SK-N-SH treated with all-trans-retinoic acid at 6 μM for 48 hours (cell line): ENCODE measurements around the gene PDK1.

Experiments used
- ARNTL ChIP-seq: fragments of 450-650 bp; formaldehyde crosslinking; IDR thresholded peaks from 2 replicates; pipeline ENCODE4 v1.5.0; 2020; ENCODE audit warnings: low read depth, mild to moderate bottlenecking, moderate library complexity, borderline replicate concordance
- CSDC2 ChIP-seq: fragments of 250-450 bp; sonication (Bioruptor Pico); IDR thresholded peaks from 2 replicates; pipeline ENCODE4 v1.5.0; 2020; ENCODE audit warnings: mild to moderate bottlenecking, moderate library complexity
- CSRNP3 ChIP-seq: fragments of 250-450 bp; sonication (Bioruptor Pico); IDR thresholded peaks from 2 replicates; pipeline ENCODE4 v1.5.1; 2021; ENCODE audit warnings: mild to moderate bottlenecking, moderate library complexity
- RARB ChIP-seq: fragments of 250-450 bp; sonication (Bioruptor Pico); IDR thresholded peaks from 2 replicates; pipeline ENCODE4 v1.8.0; 2021; ENCODE audit warnings: mild to moderate bottlenecking, moderate library complexity
- SNAI2 ChIP-seq: fragments of 250-450 bp; sonication (Bioruptor Pico); IDR thresholded peaks from 2 replicates; pipeline ENCODE4 v1.5.0; 2020; ENCODE audit warnings: mild to moderate bottlenecking, moderate library complexity
- TCF4 ChIP-seq: fragments of 250-450 bp; sonication (Bioruptor Pico); IDR thresholded peaks from 2 replicates; pipeline ENCODE4 v1.8.0; 2021; ENCODE audit warnings: mild to moderate bottlenecking, moderate library complexity, borderline replicate concordance
- ZFP3 ChIP-seq: fragments of 250-450 bp; sonication (Bioruptor Pico); IDR thresholded peaks from 2 replicates; pipeline ENCODE4 v1.5.0; 2020; ENCODE audit warnings: mild to moderate bottlenecking, moderate library complexity
- ZFP30 ChIP-seq: fragments of 450-650 bp; formaldehyde crosslinking; IDR thresholded peaks from 2 replicates; pipeline ENCODE4 v1.5.0; 2022; ENCODE audit warnings: mild to moderate bottlenecking, moderate library complexity
- ZNF565 ChIP-seq: fragments of 450-650 bp; formaldehyde crosslinking; conservative IDR thresholded peaks from 2 replicates; pipeline ENCODE4 v1.5.0; 2020; ENCODE audit warnings: low read depth, mild to moderate bottlenecking, moderate library complexity
- ZNF70 ChIP-seq: fragments of 450-650 bp; formaldehyde crosslinking; IDR thresholded peaks from 2 replicates; pipeline ENCODE4 v1.5.0; 2020; ENCODE audit warnings: mild to moderate bottlenecking, moderate library complexity
- ZNF8 ChIP-seq: fragments of 450-650 bp; formaldehyde crosslinking; IDR thresholded peaks from 2 replicates; pipeline ENCODE4 v1.5.0; 2020; ENCODE audit warnings: mild to moderate bottlenecking, moderate library complexity
- TF ChIP-seq, protein P1 (sequence below): fragments of 250-450 bp; sonication (Bioruptor Pico); IDR thresholded peaks from 2 replicates; pipeline ENCODE4 v1.8.0; 2020; ENCODE audit warnings: mild to moderate bottlenecking, moderate library complexity, borderline replicate concordance
- TF ChIP-seq, protein P2 (sequence below): fragments of 250-450 bp; sonication (Bioruptor Pico); IDR thresholded peaks from 2 replicates; pipeline ENCODE4 v1.5.0; 2020; ENCODE audit warnings: mild to moderate bottlenecking, moderate library complexity

- TF ChIP-seq ARNTL (CRISPR knock-in tag) (no peak), ZNF565 (no peak), RARB (CRISPR knock-in tag) (no peak), SNAI2 (CRISPR knock-in tag) (no peak), TCF4 (CRISPR knock-in tag) (no peak), ZNF70 (CRISPR knock-in tag) (no peak), ZFP3 (no peak), CSDC2 (CRISPR knock-in tag) (no peak), ZNF8 (no peak), ZFP30 (CRISPR knock-in tag) (no peak), CSRNP3 (no peak)
- TF ChIP-seq, protein P1, sequence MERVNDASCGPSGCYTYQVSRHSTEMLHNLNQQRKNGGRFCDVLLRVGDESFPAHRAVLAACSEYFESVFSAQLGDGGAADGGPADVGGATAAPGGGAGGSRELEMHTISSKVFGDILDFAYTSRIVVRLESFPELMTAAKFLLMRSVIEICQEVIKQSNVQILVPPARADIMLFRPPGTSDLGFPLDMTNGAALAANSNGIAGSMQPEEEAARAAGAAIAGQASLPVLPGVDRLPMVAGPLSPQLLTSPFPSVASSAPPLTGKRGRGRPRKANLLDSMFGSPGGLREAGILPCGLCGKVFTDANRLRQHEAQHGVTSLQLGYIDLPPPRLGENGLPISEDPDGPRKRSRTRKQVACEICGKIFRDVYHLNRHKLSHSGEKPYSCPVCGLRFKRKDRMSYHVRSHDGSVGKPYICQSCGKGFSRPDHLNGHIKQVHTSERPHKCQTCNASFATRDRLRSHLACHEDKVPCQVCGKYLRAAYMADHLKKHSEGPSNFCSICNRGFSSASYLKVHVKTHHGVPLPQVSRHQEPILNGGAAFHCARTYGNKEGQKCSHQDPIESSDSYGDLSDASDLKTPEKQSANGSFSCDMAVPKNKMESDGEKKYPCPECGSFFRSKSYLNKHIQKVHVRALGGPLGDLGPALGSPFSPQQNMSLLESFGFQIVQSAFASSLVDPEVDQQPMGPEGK (CRISPR knock-in tag): no peak
- TF ChIP-seq, protein P2, sequence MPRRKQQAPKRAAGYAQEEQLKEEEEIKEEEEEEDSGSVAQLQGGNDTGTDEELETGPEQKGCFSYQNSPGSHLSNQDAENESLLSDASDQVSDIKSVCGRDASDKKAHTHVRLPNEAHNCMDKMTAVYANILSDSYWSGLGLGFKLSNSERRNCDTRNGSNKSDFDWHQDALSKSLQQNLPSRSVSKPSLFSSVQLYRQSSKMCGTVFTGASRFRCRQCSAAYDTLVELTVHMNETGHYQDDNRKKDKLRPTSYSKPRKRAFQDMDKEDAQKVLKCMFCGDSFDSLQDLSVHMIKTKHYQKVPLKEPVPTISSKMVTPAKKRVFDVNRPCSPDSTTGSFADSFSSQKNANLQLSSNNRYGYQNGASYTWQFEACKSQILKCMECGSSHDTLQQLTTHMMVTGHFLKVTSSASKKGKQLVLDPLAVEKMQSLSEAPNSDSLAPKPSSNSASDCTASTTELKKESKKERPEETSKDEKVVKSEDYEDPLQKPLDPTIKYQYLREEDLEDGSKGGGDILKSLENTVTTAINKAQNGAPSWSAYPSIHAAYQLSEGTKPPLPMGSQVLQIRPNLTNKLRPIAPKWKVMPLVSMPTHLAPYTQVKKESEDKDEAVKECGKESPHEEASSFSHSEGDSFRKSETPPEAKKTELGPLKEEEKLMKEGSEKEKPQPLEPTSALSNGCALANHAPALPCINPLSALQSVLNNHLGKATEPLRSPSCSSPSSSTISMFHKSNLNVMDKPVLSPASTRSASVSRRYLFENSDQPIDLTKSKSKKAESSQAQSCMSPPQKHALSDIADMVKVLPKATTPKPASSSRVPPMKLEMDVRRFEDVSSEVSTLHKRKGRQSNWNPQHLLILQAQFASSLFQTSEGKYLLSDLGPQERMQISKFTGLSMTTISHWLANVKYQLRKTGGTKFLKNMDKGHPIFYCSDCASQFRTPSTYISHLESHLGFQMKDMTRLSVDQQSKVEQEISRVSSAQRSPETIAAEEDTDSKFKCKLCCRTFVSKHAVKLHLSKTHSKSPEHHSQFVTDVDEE: no peak
These were observed 693 bp upstream of the PDK1 start for GRCh38 chr2:172555272-172555521.
